Endodermal cell (in vitro differentiated cells): ENCODE results near the gene ATP2B3. TPM values are rescaled to one million over a fixed set of nuclear protein-coding genes. Genes with fewer than 3 reads are reported as not detected.

ENCODE experiments used
- DNase-seq: peaks from one replicate; pipeline ENCODE4 v3.0.0-alpha.2; 2017
- H3K27ac ChIP-seq: 2 replicates; pipeline ENCODE4 v1.5.1; 2013; ENCODE audit warnings: mild to moderate bottlenecking, low read depth, low read length, moderate library complexity
- H3K27me3 ChIP-seq: 2 replicates; pipeline ENCODE4 v1.6.1; 2013; ENCODE audit warnings: mild to moderate bottlenecking, low read length, moderate library complexity; ENCODE audit not compliant: insufficient read depth, control insufficient read depth, poor library complexity, severe bottlenecking
- H3K36me3 ChIP-seq: 2 replicates; pipeline ENCODE4 v1.7.0; 2013; ENCODE audit warnings: mild to moderate bottlenecking, low read length, moderate library complexity; ENCODE audit not compliant: control insufficient read depth, insufficient read depth
- H3K4me1 ChIP-seq: one replicate; pipeline ENCODE4 v1.7.0; 2013; ENCODE audit warnings: low read length; ENCODE audit not compliant: control insufficient read depth, insufficient read depth
- H3K4me3 ChIP-seq: 2 replicates; pipeline ENCODE4 v1.5.1; 2013; ENCODE audit warnings: mild to moderate bottlenecking, low read length, moderate library complexity
- H3K9ac ChIP-seq: 2 replicates; pipeline ENCODE4 v1.6.1; 2013; ENCODE audit warnings: mild to moderate bottlenecking, low read length, moderate library complexity; ENCODE audit not compliant: poor library complexity, severe bottlenecking; ENCODE audit errors: extremely low read depth
- H3K9me3 ChIP-seq: 2 replicates; pipeline ENCODE4 v1.6.1; 2013; ENCODE audit warnings: mild to moderate bottlenecking, low read length, moderate library complexity; ENCODE audit not compliant: control insufficient read depth
- H3K27ac Mint-ChIP-seq: 2 replicates; pipeline ENCODE4 v1.8.0; 2020; ENCODE audit warnings: mixed read lengths
- H3K27me3 Mint-ChIP-seq: 2 replicates; pipeline ENCODE4 v1.8.0; 2021; ENCODE audit warnings: mild to moderate bottlenecking, mixed read lengths; ENCODE audit not compliant: insufficient read depth
- H3K36me3 Mint-ChIP-seq: 2 replicates; pipeline ENCODE4 v1.8.0; 2020; ENCODE audit warnings: low read depth, mixed read lengths
- H3K4me1 Mint-ChIP-seq: 2 replicates; pipeline ENCODE4 v1.8.0; 2020; ENCODE audit warnings: mixed read lengths
- H3K4me3 Mint-ChIP-seq: 2 replicates; pipeline ENCODE4 v1.8.0; 2020; ENCODE audit warnings: mild to moderate bottlenecking, moderate library complexity, mixed read lengths
- H3K9me3 Mint-ChIP-seq: 2 replicates; pipeline ENCODE4 v1.8.0; 2020; ENCODE audit warnings: mild to moderate bottlenecking, mixed read lengths
- CTCF ChIP-seq: fragments of 200-600 bp; sonication (generic); conservative IDR thresholded peaks from 2 replicates; pipeline ENCODE4 v1.5.0; 2021; ENCODE audit warnings: antibody characterized with exemption, mild to moderate bottlenecking
- WGBS, 2 experiments: methylation state at CpG; one replicate each; pipeline versions ENCODE4 v1.1.5 to v1.1.7; 2013; ENCODE audit warnings: missing lambda C conversion rate in 2 of 2, mixed read lengths in 1 of 2; ENCODE audit not compliant: insufficient coverage in 1 of 2, insufficient read length in 1 of 2; 5-methylcytosine and 5-hydroxymethylcytosine counted together
- total RNA-seq, 2 donors: library from RNA; stranded (reverse); fragmentation: NEBNext Ultra II Directional in 1 of 2; extraction: Animal tissue kit (Norgen Biotek cat#: 25700) in 1 of 2; gene quantifications; 2 replicates in 1 of 2; 3 replicates in 1 of 2; pipeline ENCODE4 v1.2.1, GENCODE V29; 2021

Gene ATP2B3
- total RNA-seq, 2 donors from 2014 or later, result not detected

- H3K9me3 ChIP-seq, result no peaks in the 10 kb centered on the region
- Mint-ChIP-seq H3K36me3 (no peaks in the 10 kb centered on the region), H3K9me3 (peaks cover 81% of the 10 kb centered on the region), H3K27me3 (no peaks in the 10 kb centered on the region), H3K4me3 (no peak overlapping the region), H3K4me1 (no peaks in the 10 kb centered on the region), H3K27ac (no peak overlapping the region)
- no peak overlapping the region for H3K9ac ChIP-seq
- no peak for DNase-seq
- no peaks in the 10 kb centered on the region for H3K36me3 ChIP-seq
- no peak overlapping the region for H3K4me3 ChIP-seq
- H3K27ac ChIP-seq, result no peak overlapping the region
- H3K4me1 ChIP-seq, result no peaks in the 10 kb centered on the region
- no peaks in the 10 kb centered on the region for H3K27me3 ChIP-seq
- TF ChIP-seq CTCF, result no peak
- 95 to 100% methylated on average over 2 to 9 of the region's 9 CpGs for WGBS, 2 experiments
These were observed 45.1 kb downstream of the ATP2B3 start for GRCh38 chrX:153562546-153562945.

- H3K9ac ChIP-seq, result no peak overlapping the region
- WGBS, 2 experiments, result 84 to 96% methylated on average over 5 to 14 of the region's 14 CpGs
- no peak for DNase-seq
- H3K4me3 ChIP-seq, result no peak overlapping the region
- Mint-ChIP-seq H3K27ac (no peak overlapping the region), H3K9me3 (peaks cover 81% of the 10 kb centered on the region), H3K4me3 (no peak overlapping the region), H3K4me1 (no peaks in the 10 kb centered on the region), H3K36me3 (no peaks in the 10 kb centered on the region), H3K27me3 (no peaks in the 10 kb centered on the region)
- no peak overlapping the region for H3K27ac ChIP-seq
- H3K4me1 ChIP-seq, result no peaks in the 10 kb centered on the region
- H3K9me3 ChIP-seq, result no peaks in the 10 kb centered on the region
- TF ChIP-seq CTCF, result no peak
- H3K36me3 ChIP-seq, result no peaks in the 10 kb centered on the region
- no peaks in the 10 kb centered on the region for H3K27me3 ChIP-seq
These were observed 46.7 kb downstream of the ATP2B3 start for GRCh38 chrX:153564047-153564606.

- WGBS, 2 experiments, result 67 to 79% methylated on average over 1 to 8 of the region's 9 CpGs
- Histone ChIP-seq H3K36me3 (no peaks in the 10 kb centered on the region), H3K4me1 (no peaks in the 10 kb centered on the region), H3K27me3 (no peaks in the 10 kb centered on the region), H3K9me3 (no peaks in the 10 kb centered on the region), H3K4me3 (no peak overlapping the region), H3K27ac (no peak overlapping the region), H3K9ac (no peak overlapping the region)
- Mint-ChIP-seq H3K4me3 (no peak overlapping the region), H3K27me3 (no peaks in the 10 kb centered on the region), H3K36me3 (no peaks in the 10 kb centered on the region), H3K27ac (no peak overlapping the region), H3K9me3 (peaks cover 73% of the 10 kb centered on the region), H3K4me1 (no peaks in the 10 kb centered on the region)
- no peak for TF ChIP-seq CTCF
- DNase-seq, result peak; percentile 66
These were observed 48.6 kb downstream of the ATP2B3 start for GRCh38 chrX:153565996-153566580.
